DND-41 (cell line): ENCODE measurements around the gene CASQ1.

ENCODE experiments used
- ATAC-seq: fragments of 200-7000 bp; cut with Tn5 transposase; 3 replicates; pipeline ENCODE4 v1.9.1; 2021; ENCODE audit warnings: low read depth; ENCODE audit not compliant: insufficient read depth
- DNase-seq: peaks from one replicate; pipeline ENCODE4 v3.0.0-alpha.2; 2020
- H2AFZ ChIP-seq: 2 replicates; pipeline ENCODE4 v1.6.0; 2012; ENCODE audit warnings: low read depth, low read length
- H3K27ac ChIP-seq: 2 replicates; pipeline ENCODE4 v1.5.1; 2012; ENCODE audit warnings: low read length, inconsistent platforms
- H3K27me3 ChIP-seq: fragments of 200-600 bp; sonication (generic); 2 replicates; pipeline ENCODE4 v1.6.0; 2012; ENCODE audit warnings: low read length, mild to moderate bottlenecking, inconsistent platforms; ENCODE audit not compliant: insufficient read depth, poor library complexity
- H3K36me3 ChIP-seq: 2 replicates; pipeline ENCODE4 v1.5.1; 2012; ENCODE audit warnings: low read length, inconsistent platforms; ENCODE audit not compliant: insufficient read depth
- H3K4me1 ChIP-seq: 2 replicates; pipeline ENCODE4 v1.5.1; 2012; ENCODE audit warnings: mild to moderate bottlenecking, low read length; ENCODE audit not compliant: insufficient read depth
- H3K4me2 ChIP-seq: 2 replicates; pipeline ENCODE4 v1.6.0; 2012; ENCODE audit warnings: mild to moderate bottlenecking, moderate library complexity, low read length, inconsistent platforms; ENCODE audit not compliant: insufficient read depth
- H3K4me3 ChIP-seq, 2 experiments: fragments of 200-600 bp in 1 of 2; shearing (Covaris generic) in 1 of 2; 2 replicates each; pipeline ENCODE4 v1.5.1; 2012 to 2016; ENCODE audit warnings: inconsistent platforms in 2 of 2, low read length in 2 of 2, mild to moderate bottlenecking in 2 of 2, low read depth in 1 of 2, moderate library complexity in 1 of 2
- H3K79me2 ChIP-seq: 2 replicates; pipeline ENCODE4 v1.6.0; 2012; ENCODE audit warnings: low read length, inconsistent platforms; ENCODE audit not compliant: insufficient read depth
- H3K9ac ChIP-seq: 2 replicates; pipeline ENCODE4 v1.6.0; 2012; ENCODE audit warnings: low read depth, mild to moderate bottlenecking, inconsistent platforms, low read length, moderate library complexity
- H3K9me3 ChIP-seq: 2 replicates; pipeline ENCODE4 v1.5.1; 2012; ENCODE audit warnings: low read length, moderate library complexity, mild to moderate bottlenecking, inconsistent platforms; ENCODE audit not compliant: insufficient read depth, severe bottlenecking
- H4K20me1 ChIP-seq: 2 replicates; pipeline ENCODE4 v1.6.0; 2012; ENCODE audit warnings: low read length; ENCODE audit not compliant: insufficient read depth
- EZH2 ChIP-seq: IDR thresholded peaks from 3 replicates; pipeline ENCODE4 v1.6.1; 2012; ENCODE audit warnings: borderline replicate concordance, low read depth, mild to moderate bottlenecking, moderate library complexity, low read length, inconsistent platforms; ENCODE audit not compliant: severe bottlenecking
- TF ChIP-seq, protein P1 (sequence below): IDR thresholded peaks from 2 replicates; pipeline ENCODE4 v1.5.1; 2012; ENCODE audit warnings: borderline replicate concordance, low read length, moderate library complexity, mild to moderate bottlenecking; ENCODE audit not compliant: poor library complexity, severe bottlenecking; ENCODE audit errors: extremely low read depth

Gene CASQ1

DNA sequence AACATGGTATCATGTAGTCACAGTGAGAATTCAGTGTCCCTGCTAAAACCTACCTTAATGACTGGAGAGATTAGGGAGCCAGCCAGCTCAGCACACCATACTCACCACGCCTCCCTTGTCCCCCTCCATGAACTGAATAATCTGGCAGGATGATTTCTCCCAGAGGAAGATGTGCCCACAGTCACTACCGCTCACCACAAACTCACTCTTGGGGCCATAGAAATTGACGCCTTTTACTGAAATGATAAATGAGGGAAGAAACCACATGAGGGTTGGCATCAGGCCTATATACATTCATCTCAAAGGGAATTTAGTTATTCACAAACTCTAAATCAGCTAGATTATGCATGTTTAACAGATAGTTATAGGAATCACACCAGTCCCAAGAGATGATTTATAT lies 32.2 kb downstream of the CASQ1 start:
- no peak overlapping the region for H2AFZ ChIP-seq
- no peaks in the 10 kb centered on the region for H4K20me1 ChIP-seq
- no peak for ATAC-seq
- H3K9ac ChIP-seq: no peak overlapping the region
- no peak overlapping the region for H3K4me2 ChIP-seq
- no peak for DNase-seq
- no peaks in the 10 kb centered on the region for H3K27me3 ChIP-seq
- peaks cover 100% of the 10 kb centered on the region for H3K36me3 ChIP-seq
- TF ChIP-seq, protein P1, sequence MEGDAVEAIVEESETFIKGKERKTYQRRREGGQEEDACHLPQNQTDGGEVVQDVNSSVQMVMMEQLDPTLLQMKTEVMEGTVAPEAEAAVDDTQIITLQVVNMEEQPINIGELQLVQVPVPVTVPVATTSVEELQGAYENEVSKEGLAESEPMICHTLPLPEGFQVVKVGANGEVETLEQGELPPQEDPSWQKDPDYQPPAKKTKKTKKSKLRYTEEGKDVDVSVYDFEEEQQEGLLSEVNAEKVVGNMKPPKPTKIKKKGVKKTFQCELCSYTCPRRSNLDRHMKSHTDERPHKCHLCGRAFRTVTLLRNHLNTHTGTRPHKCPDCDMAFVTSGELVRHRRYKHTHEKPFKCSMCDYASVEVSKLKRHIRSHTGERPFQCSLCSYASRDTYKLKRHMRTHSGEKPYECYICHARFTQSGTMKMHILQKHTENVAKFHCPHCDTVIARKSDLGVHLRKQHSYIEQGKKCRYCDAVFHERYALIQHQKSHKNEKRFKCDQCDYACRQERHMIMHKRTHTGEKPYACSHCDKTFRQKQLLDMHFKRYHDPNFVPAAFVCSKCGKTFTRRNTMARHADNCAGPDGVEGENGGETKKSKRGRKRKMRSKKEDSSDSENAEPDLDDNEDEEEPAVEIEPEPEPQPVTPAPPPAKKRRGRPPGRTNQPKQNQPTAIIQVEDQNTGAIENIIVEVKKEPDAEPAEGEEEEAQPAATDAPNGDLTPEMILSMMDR: no peak
- TF ChIP-seq EZH2: no peak
- no peaks in the 10 kb centered on the region for H3K4me1 ChIP-seq
- H3K9me3 ChIP-seq: no peaks in the 10 kb centered on the region
- no peaks in the 10 kb centered on the region for H3K79me2 ChIP-seq
- H3K27ac ChIP-seq: no peak overlapping the region
- H3K4me3 ChIP-seq: no peak overlapping the region

DNA sequence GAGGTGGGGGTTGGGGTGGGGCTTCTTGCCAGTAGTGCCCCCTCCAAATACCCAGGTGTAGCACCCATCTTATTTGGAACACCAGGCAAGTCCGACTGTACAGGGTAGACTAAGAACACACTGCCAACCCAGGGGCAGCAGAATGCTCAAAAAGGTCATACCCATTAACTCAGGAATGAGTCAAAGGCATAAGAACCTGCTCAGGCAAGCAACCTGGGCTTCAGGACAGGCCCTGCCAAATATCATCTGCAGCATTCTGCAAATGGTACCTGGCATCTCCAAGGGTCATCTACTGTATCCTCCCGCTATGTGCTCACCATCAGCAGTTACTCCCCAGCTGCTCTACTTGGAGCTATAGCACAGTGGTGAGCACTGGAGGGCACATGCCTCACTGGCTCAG lies 34.2 kb downstream of the CASQ1 start:
- H4K20me1 ChIP-seq: no peaks in the 10 kb centered on the region
- no peak overlapping the region for H3K4me3 ChIP-seq
- no peak overlapping the region for H3K27ac ChIP-seq
- no peaks in the 10 kb centered on the region for H3K27me3 ChIP-seq
- ATAC-seq (no peak), DNase-seq (no peak)
- TF ChIP-seq, protein P1: no peak
- no peak for TF ChIP-seq EZH2
- peaks cover 99% of the 10 kb centered on the region for H3K36me3 ChIP-seq
- H3K79me2 ChIP-seq: no peaks in the 10 kb centered on the region
- no peak overlapping the region for H2AFZ ChIP-seq
- no peak overlapping the region for H3K4me2 ChIP-seq
- H3K9me3 ChIP-seq: no peaks in the 10 kb centered on the region
- no peaks in the 10 kb centered on the region for H3K4me1 ChIP-seq
- no peak overlapping the region for H3K9ac ChIP-seq

DNA sequence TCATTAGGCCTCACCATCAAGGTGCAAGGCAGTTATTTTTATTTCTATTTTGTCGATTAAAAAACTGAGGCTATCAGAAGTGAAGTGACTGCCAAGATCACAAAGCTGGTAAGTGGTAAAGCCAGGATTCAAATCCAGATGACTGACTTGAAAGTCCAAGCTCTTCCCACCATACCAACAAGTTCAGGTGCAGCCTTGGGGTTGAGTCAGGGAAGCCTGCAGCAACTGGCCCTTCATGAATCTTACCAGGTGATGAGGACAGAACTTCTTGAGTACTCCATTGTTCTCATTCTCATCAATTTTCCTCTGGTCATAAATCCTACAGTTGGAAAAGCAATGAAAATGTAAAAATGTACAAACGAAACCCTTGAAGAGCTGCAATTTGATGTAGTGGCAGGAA lies 35.0 kb downstream of the CASQ1 start:
- no peaks in the 10 kb centered on the region for H3K9me3 ChIP-seq
- H2AFZ ChIP-seq: no peak overlapping the region
- no peak overlapping the region for H3K4me2 ChIP-seq
- H3K4me1 ChIP-seq: no peaks in the 10 kb centered on the region
- no peak overlapping the region for H3K4me3 ChIP-seq
- H3K36me3 ChIP-seq: peaks cover 99% of the 10 kb centered on the region
- no peaks in the 10 kb centered on the region for H3K27me3 ChIP-seq
- H4K20me1 ChIP-seq: no peaks in the 10 kb centered on the region
- ATAC-seq (no peak), DNase-seq (no peak)
- H3K9ac ChIP-seq: no peak overlapping the region
- H3K79me2 ChIP-seq: no peaks in the 10 kb centered on the region
- no peak for TF ChIP-seq EZH2
- TF ChIP-seq, protein P1: no peak
- no peak overlapping the region for H3K27ac ChIP-seq

DNA sequence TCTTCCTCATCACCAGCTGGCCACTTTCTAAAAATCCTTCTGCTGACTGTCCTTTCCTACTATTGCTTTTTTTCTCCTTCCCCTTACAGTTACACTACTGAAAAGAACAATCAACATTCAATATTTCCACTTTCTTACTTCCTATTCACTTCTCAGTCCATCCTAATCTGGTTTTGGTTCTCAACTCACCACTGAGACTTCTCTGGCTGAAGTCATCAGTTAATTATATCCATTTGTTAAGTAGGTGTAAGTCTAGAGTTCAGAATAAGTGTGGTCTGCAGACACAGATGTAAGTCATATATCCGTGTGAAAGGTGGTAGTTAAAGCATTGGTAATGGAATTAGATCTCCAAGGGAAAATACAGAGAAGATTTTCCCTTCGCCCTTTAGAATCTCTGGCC lies 36.2 kb downstream of the CASQ1 start:
- Histone ChIP-seq H2AFZ (no peak overlapping the region), H3K27me3 (no peaks in the 10 kb centered on the region), H3K27ac (no peak overlapping the region), H3K9ac (no peak overlapping the region), H3K4me1 (no peaks in the 10 kb centered on the region), H3K36me3 (peaks cover 99% of the 10 kb centered on the region), H3K9me3 (no peaks in the 10 kb centered on the region), H4K20me1 (no peaks in the 10 kb centered on the region), H3K4me2 (no peak overlapping the region), H3K79me2 (no peaks in the 10 kb centered on the region), H3K4me3 (no peak overlapping the region)
- ATAC-seq: no peak
- no peak for DNase-seq
- TF ChIP-seq EZH2: no peak
- TF ChIP-seq, protein P1: no peak
